Neuron (in vitro differentiated cells): ENCODE data around the gene SPEG.

Experiments
- H2AFZ ChIP-seq: one replicate; pipeline ENCODE4 v1.6.1; 2013; ENCODE audit warnings: low read depth, mild to moderate bottlenecking, inconsistent platforms, low read length, moderate library complexity
- H3K27me3 ChIP-seq: one replicate; pipeline ENCODE4 v1.6.1; 2013; ENCODE audit warnings: low read length; ENCODE audit not compliant: insufficient read depth
- H3K36me3 ChIP-seq: one replicate; pipeline ENCODE4 v1.6.1; 2013; ENCODE audit warnings: low read length; ENCODE audit not compliant: insufficient read depth
- H3K4me1 ChIP-seq: one replicate; pipeline ENCODE4 v1.6.1; 2013; ENCODE audit warnings: low read length; ENCODE audit not compliant: insufficient read depth
- H3K4me3 ChIP-seq: 2 replicates; pipeline ENCODE4 v1.5.1; 2013; ENCODE audit warnings: mild to moderate bottlenecking, low read length, moderate library complexity
- H3K9me3 ChIP-seq: one replicate; pipeline ENCODE4 v1.6.1; 2013; ENCODE audit warnings: low read length

The SPEG gene

DNA sequence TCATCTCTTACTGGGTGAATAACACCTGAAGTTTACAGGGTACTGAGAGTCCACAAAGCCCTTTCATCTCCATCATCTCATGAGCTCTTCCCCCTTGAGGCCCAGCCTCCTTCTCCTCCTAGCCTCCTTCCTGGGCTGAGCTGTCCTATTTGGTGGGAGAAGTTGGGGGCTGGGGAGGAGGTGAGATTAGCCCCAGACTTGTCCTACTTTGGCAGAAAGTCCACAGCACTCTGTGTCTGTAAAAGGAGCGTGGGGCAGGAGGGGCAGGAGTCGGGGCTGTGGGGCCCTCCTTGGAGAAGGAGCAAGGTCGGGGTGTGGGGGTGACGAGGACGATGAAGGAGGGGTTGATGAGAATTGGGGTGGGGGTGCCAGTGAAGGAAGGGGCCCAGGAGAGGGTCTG, 26.4 kb upstream of the SPEG start:
- Histone ChIP-seq H3K4me1 (no peaks in the 10 kb centered on the region), H2AFZ (no peak overlapping the region), H3K4me3 (no peak overlapping the region), H3K27me3 (peaks cover 11% of the 10 kb centered on the region), H3K36me3 (no peaks in the 10 kb centered on the region), H3K9me3 (no peaks in the 10 kb centered on the region)

DNA sequence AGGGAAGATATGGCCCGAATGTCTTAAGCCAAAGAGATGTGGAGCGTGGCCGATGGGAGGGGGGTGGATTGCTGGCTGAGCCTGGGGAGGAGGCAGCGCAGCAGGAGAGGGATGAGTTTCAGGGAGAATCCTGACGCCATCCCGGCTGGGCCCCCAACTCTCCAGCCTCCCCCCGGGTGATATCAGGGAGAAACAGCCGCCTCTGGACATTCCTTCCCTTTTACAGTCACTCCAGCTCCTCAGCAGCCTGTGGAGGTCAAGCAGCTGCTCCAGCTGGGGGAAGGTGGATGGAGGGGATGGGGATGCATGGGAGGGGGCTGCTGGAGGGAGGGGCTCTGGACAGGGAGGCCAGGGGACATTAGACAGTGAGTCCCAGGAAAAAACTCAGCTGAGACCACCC, 26.0 kb upstream of the SPEG start:
- Histone ChIP-seq H3K9me3 (no peaks in the 10 kb centered on the region), H3K4me3 (no peak overlapping the region), H3K4me1 (no peaks in the 10 kb centered on the region), H3K27me3 (peaks cover 10% of the 10 kb centered on the region), H3K36me3 (no peaks in the 10 kb centered on the region), H2AFZ (no peak overlapping the region)

DNA sequence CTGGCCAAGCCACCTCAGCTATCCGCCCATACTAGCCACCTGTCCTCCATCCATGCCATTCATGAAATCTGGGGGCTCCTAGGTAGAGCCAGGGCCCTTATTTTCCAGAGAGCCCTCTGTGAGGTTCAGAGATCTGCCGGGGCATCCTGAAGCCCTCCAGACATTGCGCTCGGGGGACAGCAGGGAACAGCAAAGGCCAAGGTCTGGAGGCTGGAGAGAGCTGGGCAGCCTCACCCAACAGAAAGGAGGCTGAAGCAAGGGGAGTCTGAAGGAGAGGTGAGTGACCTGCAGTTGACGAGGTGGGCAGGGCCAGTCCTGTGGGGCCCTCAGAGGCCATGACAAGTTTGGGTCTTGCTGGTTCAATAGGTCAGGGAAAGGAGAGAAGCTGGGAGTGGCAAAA, 25.0 kb upstream of the SPEG start:
- Histone ChIP-seq H3K4me1 (no peaks in the 10 kb centered on the region), H2AFZ (no peak overlapping the region), H3K27me3 (peaks cover 6% of the 10 kb centered on the region), H3K4me3 (no peak overlapping the region), H3K36me3 (no peaks in the 10 kb centered on the region), H3K9me3 (no peaks in the 10 kb centered on the region)

DNA sequence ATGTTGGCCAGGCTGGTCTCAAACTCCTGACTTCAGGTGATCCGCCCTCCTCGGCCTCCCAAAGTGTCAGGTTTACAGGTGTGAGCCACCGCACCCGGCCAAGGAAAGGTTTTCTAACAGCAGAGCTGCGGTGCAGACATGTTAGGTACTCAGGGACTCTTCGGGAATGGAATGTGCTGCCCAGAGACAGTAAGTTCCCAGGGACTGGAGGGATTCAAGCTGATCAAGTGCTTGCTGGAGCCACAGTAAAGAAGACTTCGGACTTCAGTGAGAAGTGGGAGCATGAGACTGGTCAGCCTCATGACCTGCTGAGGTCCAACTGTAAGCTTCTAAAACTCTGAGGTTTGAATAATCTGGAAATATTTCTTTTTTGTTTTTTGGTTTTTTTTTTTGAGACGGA, 24.3 kb upstream of the SPEG start:
- H3K4me1 ChIP-seq, result no peaks in the 10 kb centered on the region
- no peaks in the 10 kb centered on the region for H3K36me3 ChIP-seq
- H2AFZ ChIP-seq, result no peak overlapping the region
- no peak overlapping the region for H3K4me3 ChIP-seq
- H3K9me3 ChIP-seq, result no peaks in the 10 kb centered on the region
- H3K27me3 ChIP-seq, result peaks cover 6% of the 10 kb centered on the region

DNA sequence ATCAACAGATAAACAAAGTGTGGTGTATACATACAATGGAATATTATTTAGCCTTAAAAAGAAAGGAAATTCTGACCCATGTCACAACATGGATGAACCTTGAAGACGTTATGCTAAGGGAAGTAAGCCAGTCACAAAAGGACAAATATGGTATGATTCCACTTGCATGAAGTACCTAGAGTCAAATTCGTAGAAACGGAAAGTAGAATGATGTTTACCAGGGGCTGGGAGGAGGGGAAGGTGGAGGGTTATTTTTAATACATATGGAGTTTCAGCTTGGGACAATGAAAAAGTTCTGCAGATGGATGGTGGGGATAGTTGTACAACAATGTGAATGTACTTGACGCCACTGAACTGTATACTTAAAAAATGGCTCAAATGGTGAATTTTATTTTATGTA, 19.8 kb upstream of the SPEG start:
- Histone ChIP-seq H3K36me3 (no peaks in the 10 kb centered on the region), H2AFZ (no peak overlapping the region), H3K27me3 (no peaks in the 10 kb centered on the region), H3K4me3 (no peak overlapping the region), H3K9me3 (no peaks in the 10 kb centered on the region), H3K4me1 (peaks cover 12% of the 10 kb centered on the region)

DNA sequence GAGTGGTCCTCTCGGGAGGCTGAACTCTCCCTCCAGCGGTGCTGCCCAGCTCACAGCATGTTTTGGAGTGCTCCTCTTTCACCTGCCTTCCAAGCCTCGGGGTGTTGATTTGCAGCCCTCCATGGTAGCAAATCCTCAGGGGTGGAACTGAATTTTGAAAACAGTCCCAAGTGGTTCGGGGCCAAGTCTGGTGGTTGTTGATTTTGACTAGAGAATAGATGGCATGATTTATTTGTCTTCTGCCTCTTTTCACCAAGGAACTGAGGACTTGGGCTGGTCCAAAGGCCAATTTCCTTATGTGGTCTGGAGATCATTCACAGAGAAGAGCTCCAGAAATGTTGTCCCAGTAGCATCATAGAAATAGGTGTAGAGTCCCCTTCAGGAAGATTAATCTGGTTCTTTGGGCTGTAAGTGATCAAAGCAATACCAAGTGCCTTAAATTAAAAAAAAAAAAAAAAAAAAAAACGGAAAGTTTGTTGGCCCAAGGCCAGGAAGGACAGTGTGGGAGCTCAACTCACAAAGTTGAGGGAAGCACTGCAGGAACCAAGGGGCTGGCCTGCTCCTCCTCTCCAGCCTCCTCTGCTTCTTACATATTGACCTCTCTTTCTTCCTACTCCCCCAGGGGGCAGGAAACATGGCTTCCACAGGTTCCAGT, 18.9 kb upstream of the SPEG start:
- H3K4me3 ChIP-seq, result no peak overlapping the region
- peaks cover 12% of the 10 kb centered on the region for H3K4me1 ChIP-seq
- no peaks in the 10 kb centered on the region for H3K36me3 ChIP-seq
- no peaks in the 10 kb centered on the region for H3K27me3 ChIP-seq
- no peaks in the 10 kb centered on the region for H3K9me3 ChIP-seq
- H2AFZ ChIP-seq, result no peak overlapping the region

DNA sequence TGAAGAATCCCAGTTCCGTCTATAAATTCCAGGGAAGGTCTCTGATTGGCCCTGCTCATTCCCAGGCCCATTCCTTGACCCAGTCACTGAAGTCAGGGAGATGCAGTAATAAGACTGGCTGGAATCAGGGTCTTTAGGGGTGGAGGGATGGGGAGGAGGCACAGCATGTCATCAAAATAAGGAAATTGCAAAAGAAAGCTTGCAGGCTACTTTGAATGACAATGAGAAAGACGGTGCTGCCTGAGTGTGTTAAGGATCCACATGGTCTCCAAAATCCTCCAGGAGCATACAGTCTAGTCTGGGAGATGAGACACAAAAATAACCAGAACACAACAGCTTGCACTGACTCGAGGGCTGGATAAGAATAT, 18.4 kb upstream of the SPEG start:
- Histone ChIP-seq H2AFZ (no peak overlapping the region), H3K4me1 (peaks cover 12% of the 10 kb centered on the region), H3K4me3 (no peak overlapping the region), H3K36me3 (no peaks in the 10 kb centered on the region), H3K27me3 (no peaks in the 10 kb centered on the region), H3K9me3 (no peaks in the 10 kb centered on the region)

DNA sequence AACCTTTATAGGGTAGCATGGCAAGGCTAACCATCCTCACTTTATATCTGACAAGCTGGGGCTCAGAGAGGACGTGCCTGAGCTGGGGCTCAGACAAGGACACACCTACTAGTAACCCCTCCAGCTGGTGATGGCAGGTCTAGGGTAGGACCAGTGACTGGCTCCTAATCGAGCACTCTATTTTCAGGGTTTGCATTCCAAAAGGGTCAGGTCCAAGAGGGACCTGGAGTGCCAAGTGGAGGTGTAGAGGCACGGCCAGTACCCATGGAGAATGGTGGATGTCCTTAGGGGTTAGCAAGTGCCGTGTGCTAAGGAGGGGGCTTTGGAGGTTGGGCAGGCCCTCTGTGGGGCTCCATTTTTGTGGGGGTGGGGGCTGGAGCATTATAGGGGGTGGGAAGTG, 17.7 kb upstream of the SPEG start:
- Histone ChIP-seq H2AFZ (no peak overlapping the region), H3K9me3 (no peaks in the 10 kb centered on the region), H3K36me3 (no peaks in the 10 kb centered on the region), H3K4me1 (peaks cover 12% of the 10 kb centered on the region), H3K27me3 (no peaks in the 10 kb centered on the region), H3K4me3 (no peak overlapping the region)

DNA sequence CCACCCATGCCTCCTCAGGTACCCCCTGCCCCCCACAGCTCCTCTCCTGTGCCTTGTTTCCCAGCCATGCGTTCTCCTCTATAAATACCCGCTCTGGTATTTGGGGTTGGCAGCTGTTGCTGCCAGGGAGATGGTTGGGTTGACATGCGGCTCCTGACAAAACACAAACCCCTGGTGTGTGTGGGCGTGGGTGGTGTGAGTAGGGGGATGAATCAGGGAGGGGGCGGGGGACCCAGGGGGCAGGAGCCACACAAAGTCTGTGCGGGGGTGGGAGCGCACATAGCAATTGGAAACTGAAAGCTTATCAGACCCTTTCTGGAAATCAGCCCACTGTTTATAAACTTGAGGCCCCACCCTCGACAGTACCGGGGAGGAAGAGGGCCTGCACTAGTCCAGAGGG, 17.3 kb upstream of the SPEG start:
- no peaks in the 10 kb centered on the region for H3K36me3 ChIP-seq
- H2AFZ ChIP-seq, result no peak overlapping the region
- H3K27me3 ChIP-seq, result no peaks in the 10 kb centered on the region
- peaks cover 12% of the 10 kb centered on the region for H3K4me1 ChIP-seq
- H3K4me3 ChIP-seq, result no peak overlapping the region
- H3K9me3 ChIP-seq, result no peaks in the 10 kb centered on the region

DNA sequence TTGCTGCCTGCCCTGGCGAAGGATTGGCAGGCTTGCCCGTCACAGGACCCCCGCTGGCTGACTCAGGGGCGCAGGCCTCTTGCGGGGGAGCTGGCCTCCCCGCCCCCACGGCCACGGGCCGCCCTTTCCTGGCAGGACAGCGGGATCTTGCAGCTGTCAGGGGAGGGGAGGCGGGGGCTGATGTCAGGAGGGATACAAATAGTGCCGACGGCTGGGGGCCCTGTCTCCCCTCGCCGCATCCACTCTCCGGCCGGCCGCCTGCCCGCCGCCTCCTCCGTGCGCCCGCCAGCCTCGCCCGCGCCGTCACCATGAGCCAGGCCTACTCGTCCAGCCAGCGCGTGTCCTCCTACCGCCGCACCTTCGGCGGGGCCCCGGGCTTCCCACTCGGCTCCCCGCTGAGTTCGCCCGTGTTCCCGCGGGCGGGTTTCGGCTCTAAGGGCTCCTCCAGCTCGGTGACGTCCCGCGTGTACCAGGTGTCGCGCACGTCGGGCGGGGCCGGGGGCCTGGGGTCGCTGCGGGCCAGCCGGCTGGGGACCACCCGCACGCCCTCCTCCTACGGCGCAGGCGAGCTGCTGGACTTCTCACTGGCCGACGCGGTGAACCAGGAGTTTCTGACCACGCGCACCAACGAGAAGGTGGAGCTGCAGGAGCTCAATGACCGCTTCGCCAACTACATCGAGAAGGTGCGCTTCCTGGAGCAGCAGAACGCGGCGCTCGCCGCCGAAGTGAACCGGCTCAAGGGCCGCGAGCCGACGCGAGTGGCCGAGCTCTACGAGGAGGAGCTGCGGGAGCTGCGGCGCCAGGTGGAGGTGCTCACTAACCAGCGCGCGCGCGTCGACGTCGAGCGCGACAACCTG, 16.3 kb upstream of the SPEG start, which contains the start of gene DES:
Gene DES (plus strand): TSS at position 223 of the 857 bp plus-strand sequence. CDS start 86 bp downstream, at position 309.
- no peak within 1 kb of the TSS for H3K4me3 ChIP-seq

DNA sequence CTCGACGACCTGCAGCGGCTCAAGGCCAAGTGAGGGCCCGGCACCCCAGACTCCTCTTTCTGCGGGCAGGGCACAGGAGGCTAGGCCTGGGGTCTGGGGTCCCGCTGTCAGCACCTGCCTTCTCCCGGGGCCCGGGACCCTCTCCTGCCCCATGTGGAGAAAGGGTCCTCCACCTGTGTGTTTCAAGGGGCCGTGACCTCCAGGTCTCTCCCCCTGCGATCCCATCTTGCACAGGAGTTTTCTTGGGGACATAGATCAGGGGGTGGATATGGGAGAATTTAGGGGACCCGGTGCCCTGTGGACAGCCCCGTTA, 15.7 kb upstream of the SPEG start:
- no peaks in the 10 kb centered on the region for H3K36me3 ChIP-seq
- H3K4me1 ChIP-seq, result peaks cover 12% of the 10 kb centered on the region
- H2AFZ ChIP-seq, result no peak overlapping the region
- H3K4me3 ChIP-seq, result no peak overlapping the region
- no peaks in the 10 kb centered on the region for H3K27me3 ChIP-seq
- no peaks in the 10 kb centered on the region for H3K9me3 ChIP-seq

More for the DNA sequence above, 16.3 kb upstream of the SPEG start, which contains the start of gene DES:
- Histone ChIP-seq H2AFZ (no peak within 1 kb of the TSS), H3K27me3 (no peaks in the 10 kb centered on the region), H3K36me3 (no peaks in the 10 kb centered on the region), H3K4me1 (peaks cover 12% of the 10 kb centered on the region), H3K9me3 (no peaks in the 10 kb centered on the region)

DNA sequence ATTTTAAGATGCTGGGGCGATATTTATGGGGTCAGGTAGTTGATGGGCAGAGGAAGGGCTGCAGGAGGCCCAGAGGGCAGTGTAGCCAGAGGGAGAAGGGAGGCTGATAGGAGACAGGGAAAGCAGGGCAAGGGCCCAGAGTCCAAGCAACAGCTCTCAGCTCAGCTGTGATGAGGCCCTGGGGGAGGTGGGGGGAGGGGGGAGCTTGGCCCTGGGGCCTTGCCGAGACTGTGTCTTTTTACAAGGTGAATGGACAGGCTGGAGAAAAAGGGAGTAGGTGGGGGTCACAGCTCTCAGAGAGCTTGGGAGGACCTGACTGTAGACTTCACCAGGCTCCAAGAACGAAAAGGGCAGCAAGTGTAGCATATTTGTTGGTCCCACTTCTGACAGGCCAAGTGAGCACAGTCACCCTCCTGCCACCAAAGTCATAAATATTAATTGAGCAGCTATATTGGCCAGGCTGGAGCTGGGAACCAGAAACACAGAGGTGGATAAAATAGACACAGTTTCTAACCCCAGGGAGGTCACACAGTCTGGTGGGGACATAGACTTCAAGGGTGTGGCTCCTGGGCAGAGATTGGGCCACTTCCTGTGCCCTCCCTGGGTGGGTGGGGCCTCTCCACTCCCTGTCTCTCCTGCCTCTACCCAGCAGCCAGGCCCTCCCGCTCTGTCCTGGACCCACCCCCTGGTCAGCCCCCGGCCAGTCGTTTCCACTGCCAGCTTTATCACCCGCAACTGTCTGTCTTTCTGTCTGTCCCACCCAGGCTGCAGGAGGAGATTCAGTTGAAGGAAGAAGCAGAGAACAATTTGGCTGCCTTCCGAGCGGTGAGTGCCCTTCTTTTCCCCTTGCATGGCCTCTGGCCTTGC, 15.1 kb upstream of the SPEG start:
- H3K36me3 ChIP-seq, result no peaks in the 10 kb centered on the region
- H3K27me3 ChIP-seq, result no peaks in the 10 kb centered on the region
- H3K4me3 ChIP-seq, result no peak overlapping the region
- no peak overlapping the region for H2AFZ ChIP-seq
- H3K4me1 ChIP-seq, result peaks cover 18% of the 10 kb centered on the region
- H3K9me3 ChIP-seq, result no peaks in the 10 kb centered on the region

DNA sequence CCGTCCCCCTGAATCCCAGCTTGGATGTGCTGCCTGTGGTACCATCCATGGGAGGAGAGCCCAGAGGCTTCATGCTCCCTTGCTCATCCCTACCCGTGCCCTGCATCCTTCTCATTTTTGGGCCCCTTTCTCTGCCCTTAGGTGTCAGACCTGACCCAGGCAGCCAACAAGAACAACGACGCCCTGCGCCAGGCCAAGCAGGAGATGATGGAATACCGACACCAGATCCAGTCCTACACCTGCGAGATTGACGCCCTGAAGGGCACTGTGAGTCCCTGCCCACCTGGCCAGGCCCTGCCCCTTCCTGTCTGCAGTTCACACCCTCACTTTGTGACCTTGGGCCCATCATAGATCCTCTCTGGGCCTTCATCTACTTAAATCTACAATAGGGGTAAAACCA, 14.0 kb upstream of the SPEG start:
- no peaks in the 10 kb centered on the region for H3K36me3 ChIP-seq
- H3K9me3 ChIP-seq, result no peaks in the 10 kb centered on the region
- H3K27me3 ChIP-seq, result no peaks in the 10 kb centered on the region
- peaks cover 18% of the 10 kb centered on the region for H3K4me1 ChIP-seq
- no peak overlapping the region for H3K4me3 ChIP-seq
- H2AFZ ChIP-seq, result no peak overlapping the region
